Erythroblast (primary cell): ENCODE measurements around the gene DBP.

Experiments
- DNase-seq, 2 experiments: peaks; one replicate each; lab custom pipeline; 2025; lab: John Stamatoyannopoulos, UW
- GATA1 ChIP-seq: IDR thresholded peaks from 2 replicates; pipeline ENCODE4 v1.6.1; 2011; ENCODE audit warnings: low read depth, mild to moderate bottlenecking, control low read depth, low read length, moderate library complexity
- POLR2A ChIP-seq: IDR thresholded peaks from 2 replicates; pipeline ENCODE4 v1.6.1; 2011; ENCODE audit warnings: mild to moderate bottlenecking, low read length

Gene DBP

GRCh38 chr19:48611872-48612271, 25.3 kb downstream of the DBP start:
- TF ChIP-seq GATA1 (no peak), POLR2A (no peak)
- DNase-seq, result no peak

DNA sequence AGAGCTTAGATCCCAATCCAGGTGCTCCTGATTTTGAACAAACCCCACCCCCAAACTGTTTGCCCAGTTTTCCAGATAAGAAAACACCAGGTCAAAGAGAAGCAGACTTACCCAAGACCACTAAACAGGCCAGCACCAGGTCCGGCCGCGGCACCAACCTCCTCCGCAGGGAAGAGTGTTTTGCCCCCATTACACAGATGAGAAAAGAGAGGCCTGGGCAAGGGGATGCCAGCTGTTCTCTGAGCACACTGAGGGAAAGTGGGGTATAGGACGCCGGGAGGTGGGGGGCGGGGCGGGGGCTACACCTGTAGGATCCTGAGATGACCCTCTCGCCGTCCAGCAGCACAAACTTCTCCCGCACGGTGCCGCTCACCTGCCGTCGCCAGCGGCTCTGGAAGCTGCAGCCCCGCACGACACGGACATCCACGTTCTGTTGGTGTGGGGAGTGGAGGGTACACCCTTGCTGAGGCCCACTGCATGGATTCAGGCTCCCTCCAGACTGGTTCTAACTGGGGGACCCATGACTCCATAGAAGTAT, 27.5 kb downstream of the DBP start:
- DNase-seq, result no peak
- TF ChIP-seq GATA1 (no peak), POLR2A (no peak)

DNA sequence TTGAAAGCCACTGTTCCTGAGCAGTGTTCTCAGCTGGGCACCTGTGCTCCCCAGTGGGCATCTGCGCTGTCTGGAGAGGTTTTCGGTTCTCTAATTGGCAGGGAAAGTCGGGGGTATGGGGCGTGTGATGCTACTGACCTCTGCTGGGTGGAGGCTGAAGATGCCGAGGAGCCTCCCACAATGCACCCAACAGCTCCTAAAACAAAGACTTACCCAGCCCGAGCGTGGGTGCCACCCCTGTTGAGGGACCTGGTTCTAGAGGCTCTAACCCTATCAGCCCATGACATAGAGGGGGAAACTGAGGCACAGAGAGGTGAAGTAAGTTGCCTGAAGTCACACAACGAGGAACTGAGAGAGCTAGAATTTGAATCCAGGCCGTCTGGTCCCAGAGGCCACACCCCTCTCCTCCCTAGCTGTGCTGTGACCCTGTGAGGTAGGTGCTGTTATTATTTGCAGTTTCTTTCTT, 28.3 kb downstream of the DBP start:
- TF ChIP-seq GATA1, result no peak
- no peak for TF ChIP-seq POLR2A
- DNase-seq, result peak in 1 of 2 experiments; percentile 59

GRCh38 chr19:48607359-48607755, 29.8 kb downstream of the DBP start:
- no peak for DNase-seq
- TF ChIP-seq POLR2A, result no peak
- no peak for TF ChIP-seq GATA1

DNA sequence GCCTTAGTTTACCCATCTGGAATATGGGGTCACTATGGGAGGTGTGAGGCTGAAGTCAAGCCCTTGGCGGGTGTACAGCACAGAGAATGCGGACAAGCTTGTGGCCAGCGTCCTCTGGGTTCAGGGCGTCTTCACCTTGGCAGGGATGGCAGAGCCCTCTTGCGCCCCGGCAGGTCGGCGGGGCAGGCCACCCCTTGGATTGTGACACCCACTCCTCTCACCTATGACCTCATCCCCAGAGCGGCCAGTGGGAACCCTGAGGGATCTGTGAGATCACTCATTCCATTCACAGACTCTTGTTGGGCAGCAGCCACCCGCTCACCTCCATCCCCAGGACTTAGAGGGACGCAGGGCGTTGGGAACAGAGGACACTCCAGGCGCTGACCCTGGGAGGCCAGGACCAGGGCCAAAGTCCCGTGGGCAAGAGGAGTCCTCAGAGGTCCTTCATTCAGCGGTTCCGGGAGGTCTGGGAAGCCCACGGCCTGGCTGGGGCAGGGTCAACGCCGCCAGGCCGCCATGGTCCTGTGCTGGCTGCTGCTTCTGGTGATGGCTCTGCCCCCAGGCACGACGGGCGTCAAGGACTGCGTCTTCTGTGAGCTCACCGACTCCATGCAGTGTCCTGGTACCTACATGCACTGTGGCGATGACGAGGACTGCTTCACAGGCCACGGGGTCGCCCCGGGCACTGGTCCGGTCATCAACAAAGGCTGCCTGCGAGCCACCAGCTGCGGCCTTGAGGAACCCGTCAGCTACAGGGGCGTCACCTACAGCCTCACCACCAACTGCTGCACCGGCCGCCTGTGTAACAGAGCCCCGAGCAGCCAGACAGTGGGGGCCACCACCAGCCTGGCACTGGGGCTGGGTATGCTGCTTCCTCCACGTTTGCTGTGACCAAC, 30.5 kb downstream of the DBP start, which contains the start of gene SPACA4:
SPACA4 (plus strand) TSS at position 280 of the 896 bp plus-strand sequence; CDS start at position 517, 237 bp downstream.
- DNase-seq, result no peak
- TF ChIP-seq POLR2A (no peak), GATA1 (no peak)

- DNase-seq, result no peak
- TF ChIP-seq POLR2A, result no peak
- TF ChIP-seq GATA1, result no peak
Observed at GRCh38 chr19:48603850-48604249, 33.3 kb downstream of the DBP start.

DNA sequence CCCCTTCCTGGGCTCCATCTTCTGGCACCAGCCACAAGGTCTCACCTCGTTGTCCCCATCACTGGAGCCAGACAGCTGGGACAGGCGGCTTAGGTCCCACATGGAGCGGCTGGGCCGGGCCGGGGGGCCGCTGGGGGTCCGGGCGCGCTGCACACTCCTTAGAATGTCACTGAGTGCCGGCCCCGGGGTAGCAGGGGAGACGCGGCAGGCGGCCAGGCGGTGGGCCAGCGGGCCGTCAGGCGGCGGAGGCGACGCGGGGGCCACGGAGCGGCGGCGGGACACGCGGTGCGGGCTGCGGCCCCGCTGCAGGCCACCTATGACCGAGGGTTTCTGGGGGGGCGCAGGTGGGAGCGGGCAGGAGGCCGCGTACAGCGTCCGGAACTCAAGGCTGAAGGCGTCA, 33.7 kb downstream of the DBP start:
- DNase-seq, result no peak
- TF ChIP-seq GATA1, result no peak
- TF ChIP-seq POLR2A, result no peak

DNA sequence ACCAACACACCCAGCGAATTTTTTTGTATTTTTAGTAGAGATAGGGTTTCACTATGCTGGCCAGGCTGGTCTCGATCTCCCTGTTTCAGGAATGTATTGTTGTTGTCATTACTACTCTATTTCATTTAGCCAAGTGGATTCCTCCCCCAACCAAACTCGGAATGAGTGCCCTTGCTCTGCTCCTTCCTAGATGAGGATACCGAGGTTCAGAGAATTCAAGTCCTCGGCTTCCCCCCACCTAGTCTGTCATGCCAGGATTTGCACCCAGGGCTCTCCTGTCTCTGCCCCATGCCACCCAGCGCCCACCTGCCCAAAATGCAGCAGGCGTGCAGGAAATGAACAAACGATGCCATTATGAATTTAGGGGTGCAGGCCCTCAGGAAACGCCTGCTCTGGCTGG, 34.2 kb downstream of the DBP start:
- TF ChIP-seq POLR2A (no peak), GATA1 (no peak)

GRCh38 chr19:48600679-48601417, 36.3 kb downstream of the DBP start:
- TF ChIP-seq GATA1, result no peak
- TF ChIP-seq POLR2A, result no peak
- DNase-seq, result no peak

More for the DNA sequence above, 34.2 kb downstream of the DBP start:
- no peak for DNase-seq

- DNase-seq, result no peak
- TF ChIP-seq POLR2A (no peak), GATA1 (no peak)
Observed at GRCh38 chr19:48598996-48599700, 38.0 kb downstream of the DBP start.

DNA sequence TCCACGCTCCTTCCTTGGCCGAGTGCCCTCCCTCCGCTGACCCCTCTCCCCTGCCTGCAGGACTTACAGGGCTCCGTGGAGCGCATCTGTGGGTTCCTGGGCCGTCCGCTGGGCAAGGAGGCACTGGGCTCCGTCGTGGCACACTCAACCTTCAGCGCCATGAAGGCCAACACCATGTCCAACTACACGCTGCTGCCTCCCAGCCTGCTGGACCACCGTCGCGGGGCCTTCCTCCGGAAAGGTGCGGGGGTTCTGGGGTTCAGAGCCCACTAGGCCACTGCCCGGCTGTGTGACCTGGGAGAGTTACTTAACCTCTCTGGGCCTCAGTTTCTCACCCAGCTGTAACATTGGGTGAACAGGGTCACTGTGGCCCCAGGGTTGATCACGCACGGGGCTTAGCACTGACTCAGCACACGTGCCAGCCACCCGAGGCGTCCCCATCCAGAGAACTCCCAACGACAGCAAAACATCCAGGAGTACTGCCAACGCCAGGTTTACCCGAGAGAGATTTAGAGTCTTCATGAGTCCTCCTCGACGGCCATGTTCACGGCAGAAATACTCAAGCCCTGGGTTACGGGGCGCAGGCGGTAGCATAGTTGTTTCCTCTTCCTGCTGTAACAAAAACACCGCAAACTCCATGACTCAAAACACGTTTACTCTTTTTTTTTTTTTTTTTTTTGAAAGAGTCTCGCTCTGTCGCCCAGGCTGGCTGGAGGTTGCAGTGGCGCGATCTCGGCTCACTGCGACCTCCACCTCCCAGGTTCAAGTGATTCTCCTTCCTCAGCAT, 40.3 kb downstream of the DBP start:
- no peak for TF ChIP-seq GATA1
- no peak for TF ChIP-seq POLR2A
- DNase-seq, result no peak

DNA sequence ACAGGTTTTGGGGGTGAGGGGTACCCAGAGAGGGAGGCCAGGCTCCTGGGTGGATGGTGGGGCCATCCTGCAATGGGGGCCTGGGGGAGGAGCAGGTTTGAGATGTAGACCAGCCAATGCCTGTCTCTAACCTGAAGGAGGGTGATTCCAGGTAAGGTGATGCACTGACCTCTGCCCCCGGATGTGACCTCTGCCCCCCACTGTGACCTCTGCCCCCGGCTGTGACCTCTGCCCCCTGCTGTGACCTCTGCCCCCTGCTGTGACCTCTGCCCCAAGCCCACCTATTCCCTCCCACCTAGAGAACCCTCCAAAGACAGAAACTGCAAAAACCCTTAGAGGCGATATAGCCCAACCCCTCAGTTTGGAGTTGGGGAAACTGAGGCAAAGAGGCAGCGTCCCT, 40.9 kb downstream of the DBP start:
- TF ChIP-seq GATA1 (no peak), POLR2A (no peak)
- DNase-seq, result no peak

DNA sequence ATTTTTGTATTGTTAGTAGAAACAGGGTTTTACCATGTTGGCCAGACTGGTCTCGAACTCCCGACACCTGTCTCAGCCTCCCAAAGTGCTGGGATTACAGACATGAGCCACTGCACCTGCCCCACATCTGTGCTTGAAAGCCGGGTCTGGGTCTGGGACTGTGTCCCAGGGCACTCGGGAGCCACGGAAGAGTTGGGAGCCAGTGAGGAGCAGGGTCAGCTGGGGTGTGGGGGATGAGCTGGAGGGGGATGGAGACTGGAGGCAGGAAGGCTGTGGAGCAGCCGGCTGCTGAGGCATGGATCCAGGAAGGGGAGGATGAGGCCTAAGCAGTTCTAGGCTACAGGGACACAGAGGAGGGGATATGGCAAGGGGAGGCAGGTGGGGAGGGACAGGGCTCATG, 41.3 kb downstream of the DBP start:
- DNase-seq, result no peak
- TF ChIP-seq GATA1 (no peak), POLR2A (no peak)
